Adipocyte (in vitro differentiated cells): ENCODE measurements around the gene MYO15A.

Experiments
- DNase-seq: peaks from one replicate; pipeline ENCODE4 v3.0.0-alpha.2; 2015; ENCODE audit warnings: low read depth
- H3K27me3 ChIP-seq: replicated peaks from 2 replicates; pipeline ENCODE4 v1.7.0; 2013; ENCODE audit warnings: mild to moderate bottlenecking, low read length, moderate library complexity; ENCODE audit not compliant: control insufficient read depth, insufficient read depth
- H3K36me3 ChIP-seq: 2 replicates; pipeline ENCODE4 v1.7.0; 2013; ENCODE audit warnings: low read length, mild to moderate bottlenecking, moderate library complexity; ENCODE audit not compliant: control insufficient read depth, insufficient read depth, severe bottlenecking
- H3K4me1 ChIP-seq: 2 replicates; pipeline ENCODE4 v1.7.0; 2013; ENCODE audit warnings: mild to moderate bottlenecking, low read length, moderate library complexity; ENCODE audit not compliant: control insufficient read depth, insufficient read depth
- H3K4me3 ChIP-seq: 2 replicates; pipeline ENCODE4 v1.7.0; 2013; ENCODE audit warnings: mild to moderate bottlenecking, low read length, moderate library complexity
- H3K9ac ChIP-seq: 2 replicates; pipeline ENCODE4 v1.7.0; 2013; ENCODE audit warnings: mild to moderate bottlenecking, low read length, moderate library complexity
- H3K9me3 ChIP-seq: 2 replicates; pipeline ENCODE4 v1.7.0; 2013; ENCODE audit warnings: mild to moderate bottlenecking, low read length, moderate library complexity; ENCODE audit not compliant: control insufficient read depth

The MYO15A gene

GRCh38 chr17:18106211-18106610 is 2.3 kb upstream of the MYO15A start:
- H3K27me3 ChIP-seq: no peaks in the 10 kb centered on the region
- no peak overlapping the region for H3K4me3 ChIP-seq
- H3K9me3 ChIP-seq: no peaks in the 10 kb centered on the region
- no peak for DNase-seq
- H3K9ac ChIP-seq: no peak overlapping the region
- no peaks in the 10 kb centered on the region for H3K4me1 ChIP-seq
- peaks cover 29% of the 10 kb centered on the region for H3K36me3 ChIP-seq

- Histone ChIP-seq H3K9ac (no peak overlapping the region), H3K4me3 (no peak overlapping the region), H3K9me3 (no peaks in the 10 kb centered on the region), H3K36me3 (peaks cover 21% of the 10 kb centered on the region), H3K4me1 (no peaks in the 10 kb centered on the region), H3K27me3 (peaks cover 2% of the 10 kb centered on the region)
- no peak for DNase-seq
Measured at GRCh38 chr17:18107061-18107790, 1.3 kb upstream of the MYO15A start.

GRCh38 chr17:18107971-18108370 is 585 bp upstream of the MYO15A start:
- DNase-seq: no peak
- peaks cover 21% of the 10 kb centered on the region for H3K36me3 ChIP-seq
- H3K4me3 ChIP-seq: no peak overlapping the region
- peaks cover 3% of the 10 kb centered on the region for H3K27me3 ChIP-seq
- H3K4me1 ChIP-seq: no peaks in the 10 kb centered on the region
- H3K9ac ChIP-seq: no peak overlapping the region
- H3K9me3 ChIP-seq: no peaks in the 10 kb centered on the region

- peaks cover 5% of the 10 kb centered on the region for H3K27me3 ChIP-seq
- H3K36me3 ChIP-seq: peaks cover 21% of the 10 kb centered on the region
- no peaks in the 10 kb centered on the region for H3K4me1 ChIP-seq
- H3K9me3 ChIP-seq: no peaks in the 10 kb centered on the region
- DNase-seq: no peak
- no peak overlapping the region for H3K9ac ChIP-seq
- no peak overlapping the region for H3K4me3 ChIP-seq
Measured at GRCh38 chr17:18109935-18110485, 1.5 kb downstream of the MYO15A start.

GRCh38 chr17:18110636-18111145 is 2.1 kb downstream of the MYO15A start:
- H3K4me1 ChIP-seq: no peaks in the 10 kb centered on the region
- H3K9me3 ChIP-seq: no peaks in the 10 kb centered on the region
- peaks cover 7% of the 10 kb centered on the region for H3K27me3 ChIP-seq
- H3K4me3 ChIP-seq: no peak overlapping the region
- H3K36me3 ChIP-seq: peaks cover 18% of the 10 kb centered on the region
- DNase-seq: no peak
- no peak overlapping the region for H3K9ac ChIP-seq

- no peaks in the 10 kb centered on the region for H3K4me1 ChIP-seq
- H3K4me3 ChIP-seq: no peak overlapping the region
- DNase-seq: no peak
- peaks cover 7% of the 10 kb centered on the region for H3K27me3 ChIP-seq
- peaks cover 11% of the 10 kb centered on the region for H3K36me3 ChIP-seq
- H3K9ac ChIP-seq: no peak overlapping the region
- H3K9me3 ChIP-seq: no peaks in the 10 kb centered on the region
Measured at GRCh38 chr17:18111330-18111971, 2.9 kb downstream of the MYO15A start.

- H3K4me3 ChIP-seq: no peak overlapping the region
- no peak overlapping the region for H3K9ac ChIP-seq
- DNase-seq: no peak
- H3K9me3 ChIP-seq: no peaks in the 10 kb centered on the region
- H3K4me1 ChIP-seq: no peaks in the 10 kb centered on the region
- H3K27me3 ChIP-seq: peaks cover 7% of the 10 kb centered on the region
- H3K36me3 ChIP-seq: no peaks in the 10 kb centered on the region
Measured at GRCh38 chr17:18115517-18115916, 7.0 kb downstream of the MYO15A start.

GRCh38 chr17:18116078-18116477 is 7.5 kb downstream of the MYO15A start:
- no peaks in the 10 kb centered on the region for H3K4me1 ChIP-seq
- H3K36me3 ChIP-seq: no peaks in the 10 kb centered on the region
- no peak overlapping the region for H3K9ac ChIP-seq
- no peak for DNase-seq
- no peak overlapping the region for H3K4me3 ChIP-seq
- no peaks in the 10 kb centered on the region for H3K9me3 ChIP-seq
- H3K27me3 ChIP-seq: peaks cover 7% of the 10 kb centered on the region

GRCh38 chr17:18117533-18117932 is 9.0 kb downstream of the MYO15A start:
- DNase-seq: no peak
- Histone ChIP-seq H3K9me3 (no peaks in the 10 kb centered on the region), H3K36me3 (no peaks in the 10 kb centered on the region), H3K4me3 (no peak overlapping the region), H3K4me1 (no peaks in the 10 kb centered on the region), H3K27me3 (peaks cover 6% of the 10 kb centered on the region), H3K9ac (no peak overlapping the region)

GRCh38 chr17:18117982-18118975 is 9.7 kb downstream of the MYO15A start:
- Histone ChIP-seq H3K36me3 (no peaks in the 10 kb centered on the region), H3K9ac (no peak overlapping the region), H3K4me3 (no peak overlapping the region), H3K27me3 (peaks cover 6% of the 10 kb centered on the region), H3K4me1 (no peaks in the 10 kb centered on the region), H3K9me3 (no peaks in the 10 kb centered on the region)
- DNase-seq: no peak
